RWPE1 (cell line): ENCODE measurements around the gene MS4A18.
A peak's percentile ranks its signal among the peaks of the same experiment; 100 is the strongest.

Source experiments
- CTCF ChIA-PET: fragments of 350-600 bp; sonication (Branson Sonifier 250); formaldehyde crosslinking; extraction: SDS; loops from one replicate; lab custom pipeline; 2021; lab: Yijun Ruan, JAX
- POLR2A ChIA-PET: fragments of 400-600 bp; formaldehyde crosslinking; extraction: SDS; loops from one replicate; lab custom pipeline; 2020; ENCODE audit warnings: antibody characterized with exemption; ENCODE audit not compliant: low non-redundant PET; lab: Yijun Ruan, JAX
- DNase-seq: peaks from one replicate; pipeline ENCODE4 v3.0.0; 2012; ENCODE audit warnings: low spot score
- H3K27ac ChIP-seq: fragments of 450-650 bp; 2 replicates; pipeline ENCODE4 v1.5.1; 2017
- TF ChIP-seq, protein P1 (sequence below): fragments of 450-650 bp; conservative IDR thresholded peaks from 2 replicates; pipeline ENCODE4 v1.5.1; 2017; ENCODE audit warnings: low read depth, mild to moderate bottlenecking

MS4A18 gene

DNA sequence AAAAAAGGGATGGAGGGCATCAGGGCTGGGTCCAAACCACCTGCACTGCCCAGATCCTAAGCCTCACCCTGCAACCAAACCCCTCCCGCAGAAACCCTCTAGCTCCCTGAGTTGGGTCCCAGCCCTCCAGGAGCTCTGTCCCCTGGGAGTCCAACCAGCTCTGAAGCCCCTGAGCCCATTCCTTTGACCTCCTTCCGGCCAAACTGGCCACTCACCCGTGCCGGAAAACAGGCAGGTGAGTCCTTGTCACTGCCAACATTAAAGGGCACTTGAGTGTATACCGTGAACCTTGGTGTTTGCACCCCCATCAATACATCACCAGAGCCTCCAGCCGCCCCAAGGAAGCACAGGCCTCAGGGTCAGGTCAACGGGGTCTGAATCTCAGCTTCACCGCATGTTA is 43.7 kb downstream of the MS4A18 start:
- POLR2A ChIA-PET: no interaction called here
- TF ChIP-seq, protein P1, sequence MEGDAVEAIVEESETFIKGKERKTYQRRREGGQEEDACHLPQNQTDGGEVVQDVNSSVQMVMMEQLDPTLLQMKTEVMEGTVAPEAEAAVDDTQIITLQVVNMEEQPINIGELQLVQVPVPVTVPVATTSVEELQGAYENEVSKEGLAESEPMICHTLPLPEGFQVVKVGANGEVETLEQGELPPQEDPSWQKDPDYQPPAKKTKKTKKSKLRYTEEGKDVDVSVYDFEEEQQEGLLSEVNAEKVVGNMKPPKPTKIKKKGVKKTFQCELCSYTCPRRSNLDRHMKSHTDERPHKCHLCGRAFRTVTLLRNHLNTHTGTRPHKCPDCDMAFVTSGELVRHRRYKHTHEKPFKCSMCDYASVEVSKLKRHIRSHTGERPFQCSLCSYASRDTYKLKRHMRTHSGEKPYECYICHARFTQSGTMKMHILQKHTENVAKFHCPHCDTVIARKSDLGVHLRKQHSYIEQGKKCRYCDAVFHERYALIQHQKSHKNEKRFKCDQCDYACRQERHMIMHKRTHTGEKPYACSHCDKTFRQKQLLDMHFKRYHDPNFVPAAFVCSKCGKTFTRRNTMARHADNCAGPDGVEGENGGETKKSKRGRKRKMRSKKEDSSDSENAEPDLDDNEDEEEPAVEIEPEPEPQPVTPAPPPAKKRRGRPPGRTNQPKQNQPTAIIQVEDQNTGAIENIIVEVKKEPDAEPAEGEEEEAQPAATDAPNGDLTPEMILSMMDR: no peak
- H3K27ac ChIP-seq: no peak overlapping the region
- no peak for DNase-seq
- CTCF ChIA-PET: interaction anchor here (0.6 kb wide), 2 partner anchors 22 to 885 kb away, joined by 3 read pairs; no protein-coding TSS in a partner anchor

DNA sequence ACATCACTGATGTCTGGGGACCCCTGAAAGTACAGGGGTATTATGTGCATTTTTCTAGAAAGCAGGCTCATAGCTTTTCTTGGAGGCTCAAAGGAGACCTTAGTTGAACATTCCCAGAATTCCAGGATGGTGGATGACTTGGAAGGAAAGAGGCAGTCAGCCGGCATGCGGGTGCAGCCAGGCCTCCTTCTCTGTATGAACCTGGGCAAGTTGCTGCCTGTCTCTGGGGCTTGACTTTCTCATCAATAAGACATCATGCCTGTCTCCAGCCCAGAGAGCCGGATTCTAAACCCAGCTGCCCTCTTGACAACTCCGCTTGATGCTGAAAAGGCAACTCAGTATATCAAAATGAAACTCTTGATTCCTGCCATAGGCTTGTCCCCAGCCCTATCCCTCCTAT is 44.8 kb downstream of the MS4A18 start:
- DNase-seq: peak; percentile 57
- TF ChIP-seq, protein P1: no peak
- no peak overlapping the region for H3K27ac ChIP-seq
- POLR2A ChIA-PET: interaction anchor here (0.6 kb wide), 1 partner anchor 1076 kb away, joined by 6 read pairs; no protein-coding TSS in a partner anchor
- CTCF ChIA-PET: interaction anchor here (0.6 to 1.1 kb wide), 2 partner anchors 58 to 130 kb away, joined by 3 read pairs; no protein-coding TSS in a partner anchor

DNA sequence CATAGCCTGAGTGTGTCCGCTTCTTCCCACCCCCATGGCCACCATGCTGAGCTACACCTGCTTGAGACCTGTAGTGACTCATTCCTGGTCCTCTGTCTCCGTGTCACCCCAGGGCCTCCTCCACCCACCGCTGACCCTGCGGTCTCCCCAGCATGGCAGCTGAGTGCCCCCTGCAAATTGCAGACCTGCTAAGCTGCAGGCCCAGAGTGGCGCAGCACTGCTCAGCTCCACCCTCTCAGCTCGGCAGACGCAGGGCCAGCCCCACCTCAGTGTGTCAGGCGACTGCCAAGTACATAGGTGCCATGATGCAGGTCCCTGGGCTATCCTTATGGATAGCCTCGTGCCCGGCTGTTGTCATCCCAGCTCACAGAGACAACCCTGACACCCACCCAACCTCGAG is 45.3 kb downstream of the MS4A18 start:
- no peak for DNase-seq
- ChIA-PET POLR2A (interaction anchor here (0.6 kb wide), 1 partner anchor 1075 kb away, joined by 6 read pairs; no protein-coding TSS in a partner anchor), CTCF (interaction anchor here (0.5 to 1.4 kb wide), 3 partner anchors 10 to 129 kb away, joined by 3 to 4 read pairs (median 4); no protein-coding TSS in a partner anchor)
- H3K27ac ChIP-seq: no peak overlapping the region
- TF ChIP-seq, protein P1: no peak

DNA sequence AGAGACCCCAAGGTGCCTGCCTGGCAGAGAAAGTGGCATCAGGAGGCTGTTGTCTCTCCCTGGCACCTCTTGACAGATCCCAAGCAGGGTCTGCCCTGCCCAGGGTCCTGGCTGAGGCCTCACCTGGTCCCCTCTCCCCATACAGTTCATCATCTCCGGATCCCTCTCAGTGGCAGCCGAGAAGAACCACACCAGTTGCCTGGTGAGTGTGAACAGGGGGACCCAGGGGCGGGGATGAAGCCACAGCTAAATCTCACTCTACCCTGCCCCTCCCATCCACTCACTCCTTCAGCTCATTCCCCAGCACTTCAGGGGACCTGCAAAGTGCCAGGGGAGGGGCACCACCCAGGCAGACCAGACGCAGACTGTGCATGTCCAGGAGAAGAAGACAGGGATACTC is 46.6 kb downstream of the MS4A18 start:
- no peak for DNase-seq
- CTCF ChIA-PET: no interaction called here
- POLR2A ChIA-PET: no interaction called here
- H3K27ac ChIP-seq: no peak overlapping the region
- TF ChIP-seq, protein P1: no peak

DNA sequence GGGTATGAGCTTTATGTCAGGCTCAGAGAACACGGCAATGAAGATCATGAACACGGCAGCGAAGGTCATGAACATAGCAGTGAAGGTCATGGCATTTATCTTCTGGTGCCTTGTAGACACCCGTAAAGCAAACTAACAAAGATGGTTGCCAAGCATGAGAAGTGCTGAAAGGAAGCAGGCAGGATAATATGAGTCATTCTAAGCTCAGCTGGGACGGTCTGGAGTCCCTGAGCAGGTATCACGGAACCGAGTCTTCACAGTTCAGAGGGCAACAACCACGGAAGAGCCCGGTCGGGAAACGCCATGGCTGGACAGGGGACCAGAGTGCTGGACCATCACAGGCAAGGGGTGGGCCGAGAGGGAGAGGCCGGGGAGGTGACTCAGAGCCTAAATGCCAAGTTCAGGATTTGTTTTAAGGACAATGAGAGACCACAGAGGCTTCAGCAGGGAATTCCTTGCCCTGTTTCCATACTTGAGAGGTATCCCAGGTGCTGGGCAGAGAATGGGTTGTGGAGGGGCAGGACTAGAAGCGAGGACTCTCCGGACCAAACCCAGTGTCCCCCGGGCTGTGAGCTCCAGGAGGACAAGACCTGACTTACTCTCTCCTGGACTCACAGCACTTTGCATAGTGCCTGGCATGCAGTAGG is 47.5 kb downstream of the MS4A18 start:
- TF ChIP-seq, protein P1: no peak
- DNase-seq: no peak
- no peak overlapping the region for H3K27ac ChIP-seq
- CTCF ChIA-PET: interaction anchor here (0.6 to 1.3 kb wide), 2 partner anchors 9 to 855 kb away, joined by 3 read pairs; no protein-coding TSS in a partner anchor
- POLR2A ChIA-PET: no interaction called here

DNA sequence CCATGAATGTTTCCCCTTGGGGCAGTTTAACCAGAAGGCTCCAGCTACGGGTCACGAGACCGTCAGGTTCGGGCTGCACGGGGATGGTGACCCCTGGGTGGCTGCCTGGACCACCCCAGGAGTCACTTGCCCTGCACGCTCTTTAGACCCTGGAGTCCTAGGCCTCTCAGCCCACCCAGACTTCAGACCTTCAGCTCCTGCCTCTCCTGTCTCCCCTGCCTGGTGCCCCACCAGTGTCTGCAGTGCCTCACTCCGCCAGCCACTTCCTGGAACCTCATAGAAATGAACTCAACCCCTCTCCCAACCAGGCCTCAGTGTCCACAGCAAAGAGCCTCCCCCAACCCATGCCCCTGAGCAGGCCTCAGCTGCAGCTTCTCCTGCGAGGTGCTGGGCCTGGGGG is 48.1 kb downstream of the MS4A18 start:
- CTCF ChIA-PET: interaction anchor here (0.6 to 1.3 kb wide), 4 partner anchors 10 to 856 kb away, joined by 3 read pairs; no protein-coding TSS in a partner anchor
- no peak for DNase-seq
- TF ChIP-seq, protein P1: no peak
- POLR2A ChIA-PET: no interaction called here
- no peak overlapping the region for H3K27ac ChIP-seq
